Thoracic aorta (tissue), 2 donors: Measurements from ENCODE around the gene PTPRN2. TPM values are rescaled to one million over a fixed set of nuclear protein-coding genes. Genes with fewer than 3 reads are reported as not detected.
"Not testable (repeated sequence)": the region's sequence is repeated elsewhere in the genome, so short reads cannot be mapped to it uniquely, and the experiment has no call there.

Source experiments
- ATAC-seq: fragments of 150-250 bp; one replicate; pipeline ENCODE4 v1.8.0; 2017; ENCODE audit warnings: low read depth; ENCODE audit not compliant: insufficient number of reproducible peaks, low FRiP score
- DNase-seq: peaks from one replicate; pipeline ENCODE4 v3.0.0-alpha.2; 2020; ENCODE audit warnings: low spot score
- H3K27ac ChIP-seq, 2 donors: fragments of 200-600 bp; sonication (generic); 1 replicate in 1 of 2; 2 replicates in 1 of 2; pipeline ENCODE4 v1.5.1; 2016; ENCODE audit warnings: mild to moderate bottlenecking in 2 of 2, moderate library complexity in 2 of 2
- H3K27me3 ChIP-seq: fragments of 200-600 bp; sonication (generic); replicated peaks from 2 replicates; pipeline ENCODE4 v1.6.0; 2016; ENCODE audit warnings: mild to moderate bottlenecking; ENCODE audit not compliant: insufficient read depth
- H3K36me3 ChIP-seq: fragments of 200-600 bp; sonication (generic); one replicate; pipeline ENCODE4 v1.5.1; 2016
- H3K4me1 ChIP-seq, 2 donors: fragments of 200-600 bp; sonication (generic); 1 replicate in 1 of 2; 2 replicates in 1 of 2; pipeline versions ENCODE4 v1.5.1 to v1.6.0; 2016; ENCODE audit warnings: low read depth in 2 of 2, mild to moderate bottlenecking in 1 of 2; ENCODE audit not compliant: control insufficient read depth in 1 of 2
- H3K4me3 ChIP-seq: fragments of 200-600 bp; sonication (generic); 2 replicates; pipeline ENCODE4 v1.5.1; 2016; ENCODE audit warnings: mild to moderate bottlenecking
- H3K9me3 ChIP-seq: fragments of 200-600 bp; sonication (generic); 2 replicates; pipeline ENCODE4 v1.5.1; 2016
- total RNA-seq, 2 donors: library from RNA; depleted of rRNA; stranded (reverse); fragments of >200 nt; gene quantifications; one replicate each; pipeline versions ENCODE4 v1.1.0 to v1.2.3, GENCODE V29; 2016
- TF ChIP-seq, protein P1 (sequence below): fragments of 200-600 bp; sonication (generic); IDR thresholded peaks from one replicate; pipeline ENCODE4 v1.5.1; 2019; ENCODE audit warnings: antibody characterized with exemption

The PTPRN2 gene
- total RNA-seq, 2 donors from 2014 or later, result 2.2 to 3.1 TPM

GRCh38 chr7:158422887-158423560 is 164.6 kb downstream of the PTPRN2 start:
- DNase-seq (no peak), ATAC-seq (no peak)

GRCh38 chr7:158422196-158422886 is 165.3 kb downstream of the PTPRN2 start:
- TF ChIP-seq, protein P1, sequence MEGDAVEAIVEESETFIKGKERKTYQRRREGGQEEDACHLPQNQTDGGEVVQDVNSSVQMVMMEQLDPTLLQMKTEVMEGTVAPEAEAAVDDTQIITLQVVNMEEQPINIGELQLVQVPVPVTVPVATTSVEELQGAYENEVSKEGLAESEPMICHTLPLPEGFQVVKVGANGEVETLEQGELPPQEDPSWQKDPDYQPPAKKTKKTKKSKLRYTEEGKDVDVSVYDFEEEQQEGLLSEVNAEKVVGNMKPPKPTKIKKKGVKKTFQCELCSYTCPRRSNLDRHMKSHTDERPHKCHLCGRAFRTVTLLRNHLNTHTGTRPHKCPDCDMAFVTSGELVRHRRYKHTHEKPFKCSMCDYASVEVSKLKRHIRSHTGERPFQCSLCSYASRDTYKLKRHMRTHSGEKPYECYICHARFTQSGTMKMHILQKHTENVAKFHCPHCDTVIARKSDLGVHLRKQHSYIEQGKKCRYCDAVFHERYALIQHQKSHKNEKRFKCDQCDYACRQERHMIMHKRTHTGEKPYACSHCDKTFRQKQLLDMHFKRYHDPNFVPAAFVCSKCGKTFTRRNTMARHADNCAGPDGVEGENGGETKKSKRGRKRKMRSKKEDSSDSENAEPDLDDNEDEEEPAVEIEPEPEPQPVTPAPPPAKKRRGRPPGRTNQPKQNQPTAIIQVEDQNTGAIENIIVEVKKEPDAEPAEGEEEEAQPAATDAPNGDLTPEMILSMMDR, result no peak
- Histone ChIP-seq H3K4me3 (no peak overlapping the region), H3K27me3 (no peaks in the 10 kb centered on the region), H3K4me1 (no peaks in the 10 kb centered on the region), H3K9me3 (no peaks in the 10 kb centered on the region), H3K36me3 (no peaks in the 10 kb centered on the region), H3K27ac (no peak overlapping the region)
- no peak for DNase-seq
- ATAC-seq, result no peak

More at GRCh38 chr7:158422887-158423560, 164.6 kb downstream of the PTPRN2 start:
- H3K27me3 ChIP-seq, result no peaks in the 10 kb centered on the region
- TF ChIP-seq, protein P1, result no peak
- H3K4me3 ChIP-seq, result no peak overlapping the region
- no peaks in the 10 kb centered on the region for H3K36me3 ChIP-seq
- H3K4me1 ChIP-seq, result no peaks in the 10 kb centered on the region
- H3K9me3 ChIP-seq, result no peaks in the 10 kb centered on the region
- H3K27ac ChIP-seq, result no peak overlapping the region

GRCh38 chr7:158421361-158421760 is 166.3 kb downstream of the PTPRN2 start:
- Histone ChIP-seq H3K27ac (no peak overlapping the region), H3K4me1 (no peaks in the 10 kb centered on the region), H3K27me3 (no peaks in the 10 kb centered on the region), H3K9me3 (no peaks in the 10 kb centered on the region), H3K36me3 (no peaks in the 10 kb centered on the region), H3K4me3 (no peak overlapping the region)
- TF ChIP-seq, protein P1, result no peak
- DNase-seq, result no peak
- ATAC-seq, result no peak

- Histone ChIP-seq H3K27me3 (no peaks in the 10 kb centered on the region), H3K9me3 (no peaks in the 10 kb centered on the region), H3K4me3 (no peak overlapping the region), H3K36me3 (no peaks in the 10 kb centered on the region), H3K27ac (no peak overlapping the region), H3K4me1 (no peaks in the 10 kb centered on the region)
- DNase-seq (no peak), ATAC-seq (no peak)
- TF ChIP-seq, protein P1, result no peak
Measured at GRCh38 chr7:158420591-158421340, 166.9 kb downstream of the PTPRN2 start.

DNA sequence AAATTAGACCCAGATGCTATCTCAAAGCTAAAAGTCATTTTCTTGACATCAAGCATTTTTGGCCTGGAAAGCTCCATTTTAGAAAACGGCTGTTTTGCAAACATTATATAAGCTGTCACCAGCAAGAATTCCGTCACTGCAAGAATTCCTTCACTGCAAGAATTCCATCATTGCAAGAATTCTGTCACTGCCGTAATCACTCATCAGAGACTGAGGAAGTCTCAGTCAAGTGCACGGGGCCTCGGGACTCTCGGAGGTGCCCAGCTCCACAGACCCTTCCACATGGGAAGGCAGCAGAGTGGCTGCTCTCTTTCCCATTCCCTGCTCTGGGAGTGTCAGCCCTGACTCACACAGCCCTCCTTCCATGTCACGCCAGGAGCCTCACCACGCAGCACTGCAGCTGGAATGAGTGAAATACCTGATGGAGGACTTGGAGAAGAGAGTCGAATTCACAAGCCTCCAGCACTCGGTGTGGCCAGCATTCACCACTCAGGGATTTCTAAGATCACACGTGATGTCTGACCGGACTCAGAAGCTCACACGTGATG is 168.3 kb downstream of the PTPRN2 start:
- no peaks in the 10 kb centered on the region for H3K9me3 ChIP-seq
- H3K36me3 ChIP-seq, result no peaks in the 10 kb centered on the region
- ATAC-seq (no peak), DNase-seq (no peak)
- no peak overlapping the region for H3K27ac ChIP-seq
- H3K4me1 ChIP-seq, result no peaks in the 10 kb centered on the region
- H3K4me3 ChIP-seq, result no peak overlapping the region
- no peaks in the 10 kb centered on the region for H3K27me3 ChIP-seq
- TF ChIP-seq, protein P1, result no peak

- not testable (repeated sequence) for H3K36me3 ChIP-seq, DNase-seq, ATAC-seq, H3K9me3 ChIP-seq, H3K4me1 ChIP-seq, H3K27ac ChIP-seq, H3K4me3 ChIP-seq, H3K27me3 ChIP-seq
Measured at GRCh38 chr7:158418395-158418794, 169.2 kb downstream of the PTPRN2 start.
